ENCODE measurements around the gene GRIK4. TPM values are rescaled to one million over a fixed set of nuclear protein-coding genes. Genes with fewer than 3 reads are reported as not detected.

GRIK4 gene
- total and polyA plus RNA-seq, 2 donors (not counting 1 experiment from before 2014, with no cell fraction given) = 0.12 to 0.27 TPM

DNA sequence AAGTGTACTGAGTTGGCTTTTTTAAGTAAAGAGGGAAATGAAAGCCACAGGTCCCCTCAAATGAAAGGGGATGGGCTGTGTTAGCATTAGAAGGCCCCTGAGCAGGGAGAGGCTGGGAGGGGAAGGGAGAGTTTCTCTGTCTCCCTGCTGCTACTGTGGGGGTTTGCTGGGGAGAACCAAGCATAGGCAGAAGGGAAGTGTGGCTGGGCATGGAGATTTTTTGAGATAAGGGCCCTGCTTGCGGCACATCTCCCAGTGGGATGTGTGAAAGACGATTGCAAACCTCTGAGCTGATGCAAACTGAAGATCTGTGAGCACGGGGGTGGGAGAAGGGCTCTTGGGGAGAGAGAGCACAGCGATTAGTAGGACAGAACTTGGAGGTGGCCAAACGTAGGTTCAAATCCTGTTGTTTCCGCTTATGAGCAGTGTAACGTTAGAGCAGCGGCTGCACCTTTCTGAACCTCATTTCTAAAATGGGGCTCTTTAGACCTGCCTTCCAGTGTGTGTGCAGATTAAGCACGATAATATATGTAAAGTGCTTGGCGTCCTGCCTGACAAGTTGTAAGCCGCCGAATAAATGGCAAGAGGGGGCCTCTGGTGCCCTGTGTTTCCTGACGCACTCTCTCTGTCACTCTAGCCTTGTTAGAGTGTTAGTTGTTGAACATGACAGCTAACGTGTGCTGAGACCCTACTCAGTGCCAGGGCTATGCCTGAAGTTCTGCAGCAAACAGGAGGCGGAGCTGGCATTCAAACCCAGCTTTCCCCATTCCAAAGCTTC, 122.3 kb downstream of the GRIK4 start:
- Histone ChIP-seq H3K9ac (ENCODE audit: low read length) (no peak overlapping the region), H3K4me2 (replicated peaks; ENCODE audit: low read depth, low read length, poor library complexity, severe bottlenecking) (no peak overlapping the region), H3K27ac (ENCODE audit: low read length in 2 of 2) (no peak overlapping the region), H3K36me3 (replicated peaks in 1 of 2; ENCODE audit: control extremely low read depth in 1 of 2, control insufficient read depth in 1 of 2, extremely low read depth in 1 of 2, insufficient read depth in 2 of 2, low read length in 1 of 2) (no peaks in the 10 kb centered on the region), H2AFZ (ENCODE audit: insufficient read depth, low read depth, low read length, poor library complexity, severe bottlenecking) (no peak overlapping the region), H3K79me2 (ENCODE audit: control insufficient read depth, insufficient read depth, low read length) (no peaks in the 10 kb centered on the region), H3K9me3 (ENCODE audit: control extremely low read depth in 1 of 3, control insufficient read depth in 2 of 3, insufficient read depth in 1 of 3, low read length in 2 of 3) (no peaks in the 10 kb centered on the region), H4K20me1 (ENCODE audit: control insufficient read depth, insufficient read depth, low read length, poor library complexity, severe bottlenecking) (no peaks in the 10 kb centered on the region), H3K4me1 (ENCODE audit: control insufficient read depth in 2 of 2, insufficient read depth in 2 of 2, low read length in 2 of 2) (no peaks in the 10 kb centered on the region), H3K4me3 (ENCODE audit: control extremely low read depth in 1 of 5, extremely low read depth in 1 of 5, insufficient read depth in 1 of 5, low read depth in 2 of 5, low read length in 4 of 5) (no peak overlapping the region), H3K27me3 (replicated peaks in 1 of 4; ENCODE audit: control extremely low read depth in 1 of 4, control insufficient read depth in 3 of 4, insufficient read depth in 4 of 4, low read length in 3 of 4) (no peaks in the 10 kb centered on the region)
- H3K9me3 Mint-ChIP-seq (ENCODE audit: insufficient read depth) = no peaks in the 10 kb centered on the region
- CTCF ChIA-PET = no interaction called here
- POLR2A ChIA-PET = no interaction called here
- H3K27me3 Mint-ChIP-seq = no peaks in the 10 kb centered on the region
- no peak for ATAC-seq (ENCODE audit: low read depth)
- DNase-seq = no peak
- TF ChIP-seq EZH2 (IDR thresholded peaks at IDR 0.05; ENCODE audit: borderline replicate concordance, insufficient read depth, low read depth, low read length, poor library complexity, severe bottlenecking) = no peak
- TF ChIP-seq, protein P1, sequence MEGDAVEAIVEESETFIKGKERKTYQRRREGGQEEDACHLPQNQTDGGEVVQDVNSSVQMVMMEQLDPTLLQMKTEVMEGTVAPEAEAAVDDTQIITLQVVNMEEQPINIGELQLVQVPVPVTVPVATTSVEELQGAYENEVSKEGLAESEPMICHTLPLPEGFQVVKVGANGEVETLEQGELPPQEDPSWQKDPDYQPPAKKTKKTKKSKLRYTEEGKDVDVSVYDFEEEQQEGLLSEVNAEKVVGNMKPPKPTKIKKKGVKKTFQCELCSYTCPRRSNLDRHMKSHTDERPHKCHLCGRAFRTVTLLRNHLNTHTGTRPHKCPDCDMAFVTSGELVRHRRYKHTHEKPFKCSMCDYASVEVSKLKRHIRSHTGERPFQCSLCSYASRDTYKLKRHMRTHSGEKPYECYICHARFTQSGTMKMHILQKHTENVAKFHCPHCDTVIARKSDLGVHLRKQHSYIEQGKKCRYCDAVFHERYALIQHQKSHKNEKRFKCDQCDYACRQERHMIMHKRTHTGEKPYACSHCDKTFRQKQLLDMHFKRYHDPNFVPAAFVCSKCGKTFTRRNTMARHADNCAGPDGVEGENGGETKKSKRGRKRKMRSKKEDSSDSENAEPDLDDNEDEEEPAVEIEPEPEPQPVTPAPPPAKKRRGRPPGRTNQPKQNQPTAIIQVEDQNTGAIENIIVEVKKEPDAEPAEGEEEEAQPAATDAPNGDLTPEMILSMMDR (IDR thresholded peaks at IDR 0.05) = no peak
- H3K27ac Mint-ChIP-seq = no peak overlapping the region
- H3K4me3 Mint-ChIP-seq = no peak overlapping the region
- intact Hi-C loops (cut with micrococcal nuclease) = no loop called here
- WGBS (ENCODE audit: insufficient coverage) = 34% methylated on average over 14 of the region's 15 CpGs
- H3K4me1 Mint-ChIP-seq = peaks cover 2% of the 10 kb centered on the region

DNA sequence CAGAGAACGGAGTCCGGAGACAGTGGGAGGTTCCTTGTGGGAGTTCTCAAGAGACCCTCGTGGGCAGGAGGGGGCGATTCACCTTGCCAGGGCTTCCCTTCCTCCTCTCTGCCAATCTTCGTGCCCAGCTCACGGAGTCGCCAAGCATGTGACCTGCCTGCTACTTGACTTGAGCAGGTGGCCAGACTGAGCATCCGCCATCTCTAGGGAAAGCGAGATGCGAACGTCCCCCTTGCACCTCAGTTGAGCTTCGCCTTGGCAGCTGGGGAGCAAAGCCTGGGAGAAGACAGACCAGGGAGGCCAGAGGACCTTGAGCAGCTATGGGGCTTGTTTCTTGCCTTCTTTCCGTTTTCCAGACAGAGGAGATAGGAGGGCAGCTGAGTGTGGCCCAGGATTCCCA, 123.2 kb downstream of the GRIK4 start:
- DNase-seq (no peak), ATAC-seq (ENCODE audit: low read depth) (no peak)
- ChIA-PET CTCF (no interaction called here), POLR2A (no interaction called here)
- 88% methylated on average over 11 of the region's 13 CpGs for WGBS (ENCODE audit: insufficient coverage)
- H3K36me3 ChIP-seq (replicated peaks in 1 of 2; ENCODE audit: control extremely low read depth in 1 of 2, control insufficient read depth in 1 of 2, extremely low read depth in 1 of 2, insufficient read depth in 2 of 2, low read length in 1 of 2) = no peaks in the 10 kb centered on the region
- H3K4me3 ChIP-seq (ENCODE audit: control extremely low read depth in 1 of 5, extremely low read depth in 1 of 5, insufficient read depth in 1 of 5, low read depth in 2 of 5, low read length in 4 of 5) = no peak overlapping the region
- H3K4me1 Mint-ChIP-seq = peaks cover 2% of the 10 kb centered on the region
- no peaks in the 10 kb centered on the region for H4K20me1 ChIP-seq (ENCODE audit: control insufficient read depth, insufficient read depth, low read length, poor library complexity, severe bottlenecking)
- H3K9ac ChIP-seq (ENCODE audit: low read length) = no peak overlapping the region
- H2AFZ ChIP-seq (ENCODE audit: insufficient read depth, low read depth, low read length, poor library complexity, severe bottlenecking) = no peak overlapping the region
- no peak overlapping the region for H3K27ac ChIP-seq (ENCODE audit: low read length in 2 of 2)
- no peaks in the 10 kb centered on the region for H3K9me3 Mint-ChIP-seq (ENCODE audit: insufficient read depth)
- H3K27ac Mint-ChIP-seq = no peak overlapping the region
- H3K27me3 Mint-ChIP-seq = peaks cover 5% of the 10 kb centered on the region
- no peaks in the 10 kb centered on the region for H3K79me2 ChIP-seq (ENCODE audit: control insufficient read depth, insufficient read depth, low read length)
- no peak overlapping the region for H3K4me2 ChIP-seq (replicated peaks; ENCODE audit: low read depth, low read length, poor library complexity, severe bottlenecking)
- no peak overlapping the region for H3K4me3 Mint-ChIP-seq
- no peak for TF ChIP-seq EZH2 (IDR thresholded peaks at IDR 0.05; ENCODE audit: borderline replicate concordance, insufficient read depth, low read depth, low read length, poor library complexity, severe bottlenecking)
- TF ChIP-seq, protein P1 (IDR thresholded peaks at IDR 0.05) = no peak
- H3K9me3 ChIP-seq (ENCODE audit: control extremely low read depth in 1 of 3, control insufficient read depth in 2 of 3, insufficient read depth in 1 of 3, low read length in 2 of 3) = no peaks in the 10 kb centered on the region
- H3K27me3 ChIP-seq (replicated peaks in 1 of 4; ENCODE audit: control extremely low read depth in 1 of 4, control insufficient read depth in 3 of 4, insufficient read depth in 4 of 4, low read length in 3 of 4) = no peaks in the 10 kb centered on the region
- no peaks in the 10 kb centered on the region for H3K4me1 ChIP-seq (ENCODE audit: control insufficient read depth in 2 of 2, insufficient read depth in 2 of 2, low read length in 2 of 2)
- intact Hi-C loops (cut with micrococcal nuclease) = no loop called here
